HFFc6 (cell line): ENCODE measurements around the gene MLEC. TPM values are rescaled to one million over a fixed set of nuclear protein-coding genes. Genes with fewer than 3 reads are reported as not detected.
"Not testable (repeated sequence)": the region's sequence is repeated elsewhere in the genome, so short reads cannot be mapped to it uniquely, and the experiment has no call there.

Experiments
- DNase-seq: peaks from one replicate; pipeline ENCODE4 v3.0.0-alpha.2; 2018
- H3K27ac Mint-ChIP-seq: 2 replicates; pipeline ENCODE4 v1.8.0; 2020; ENCODE audit warnings: mild to moderate bottlenecking, mixed read lengths
- H3K27me3 Mint-ChIP-seq: 2 replicates; pipeline ENCODE4 v1.8.0; 2021; ENCODE audit warnings: mild to moderate bottlenecking, moderate library complexity, mixed read lengths; ENCODE audit not compliant: insufficient read depth
- H3K36me3 Mint-ChIP-seq: 2 replicates; pipeline ENCODE4 v1.8.0; 2021; ENCODE audit warnings: low read depth, mixed read lengths
- H3K4me1 Mint-ChIP-seq: 2 replicates; pipeline ENCODE4 v1.8.0; 2020; ENCODE audit warnings: low read depth, mixed read lengths
- H3K4me3 Mint-ChIP-seq: 2 replicates; pipeline ENCODE4 v1.8.0; 2020; ENCODE audit warnings: mild to moderate bottlenecking, moderate library complexity, mixed read lengths
- H3K9me3 Mint-ChIP-seq: 2 replicates; pipeline ENCODE4 v1.8.0; 2020; ENCODE audit warnings: mild to moderate bottlenecking, mixed read lengths
- CTCF ChIP-seq: fragments of 200-600 bp; sonication (generic); IDR thresholded peaks from 2 replicates; pipeline ENCODE4 v1.5.0; 2021; ENCODE audit warnings: antibody characterized with exemption, mild to moderate bottlenecking
- total RNA-seq, 6 experiments: library from RNA; stranded (reverse); fragmentation: NEBNext Ultra II Directional; extraction: Animal tissue kit (Norgen Biotek cat#: 25700); gene quantifications; 2 replicates in 1 of 6; 3 replicates in 5 of 6; pipeline ENCODE4 v1.2.3, GENCODE V29; 2021

MLEC gene
- total RNA-seq, 6 experiments from 2014 or later: 195 to 241 (median 209) TPM

- no peak overlapping the region for H3K4me3 Mint-ChIP-seq
- H3K4me1 Mint-ChIP-seq: no peaks in the 10 kb centered on the region
- TF ChIP-seq CTCF: no peak
- no peaks in the 10 kb centered on the region for H3K36me3 Mint-ChIP-seq
- no peaks in the 10 kb centered on the region for H3K9me3 Mint-ChIP-seq
- no peak overlapping the region for H3K27ac Mint-ChIP-seq
- H3K27me3 Mint-ChIP-seq: peaks cover 22% of the 10 kb centered on the region
- DNase-seq: no peak
These were observed 23.2 kb upstream of the MLEC start for GRCh38 chr12:120663741-120664140.

DNA sequence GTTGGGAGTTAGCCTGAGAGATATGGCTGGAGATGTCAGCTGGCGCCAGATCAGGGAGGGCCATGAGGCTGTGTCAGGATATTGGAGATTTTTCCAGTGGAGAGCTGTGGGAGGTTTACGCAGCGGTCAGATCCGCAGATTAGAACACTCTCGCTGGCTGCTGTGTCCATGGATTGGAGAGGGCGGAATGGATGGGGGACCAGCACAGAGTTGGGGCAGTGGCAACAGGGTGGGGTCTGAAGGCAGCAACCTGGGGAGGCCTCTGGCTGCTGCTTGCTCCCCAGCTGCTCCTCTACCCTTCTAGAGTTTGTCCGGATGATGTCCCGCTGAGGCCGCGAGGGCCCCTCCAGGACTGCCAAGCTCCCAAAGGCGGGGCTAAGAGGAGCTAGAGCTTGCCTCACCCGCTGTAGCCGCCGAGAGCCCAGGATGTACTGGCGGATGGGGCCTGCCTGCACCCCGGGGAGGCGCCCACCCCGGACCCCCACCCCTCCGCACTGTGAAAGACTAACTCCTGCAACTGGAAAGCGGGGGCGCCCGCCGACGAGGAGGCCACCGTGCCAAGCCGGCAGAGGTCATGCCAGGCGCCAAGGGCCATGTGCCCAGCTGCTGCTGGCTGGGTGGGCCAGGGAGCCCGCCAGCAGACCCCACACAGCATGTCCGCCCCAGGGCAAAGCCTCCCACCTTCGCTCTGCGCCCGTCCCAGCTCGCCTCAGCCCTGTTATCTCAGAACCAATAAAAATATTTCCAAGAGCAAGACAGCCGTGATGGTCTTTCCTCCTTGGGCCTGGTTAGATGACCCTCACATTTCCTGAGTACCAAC is 20.2 kb upstream of the MLEC start:
- Mint-ChIP-seq H3K9me3 (no peaks in the 10 kb centered on the region), H3K4me1 (no peaks in the 10 kb centered on the region), H3K4me3 (no peak overlapping the region), H3K27ac (no peak overlapping the region), H3K36me3 (no peaks in the 10 kb centered on the region), H3K27me3 (peaks cover 25% of the 10 kb centered on the region)
- TF ChIP-seq CTCF: no peak
- no peak for DNase-seq

- no peak for DNase-seq
- peaks cover 29% of the 10 kb centered on the region for H3K27me3 Mint-ChIP-seq
- H3K27ac Mint-ChIP-seq: no peak overlapping the region
- no peaks in the 10 kb centered on the region for H3K36me3 Mint-ChIP-seq
- no peaks in the 10 kb centered on the region for H3K9me3 Mint-ChIP-seq
- no peaks in the 10 kb centered on the region for H3K4me1 Mint-ChIP-seq
- TF ChIP-seq CTCF: no peak
- H3K4me3 Mint-ChIP-seq: no peak overlapping the region
These were observed 18.7 kb upstream of the MLEC start for GRCh38 chr12:120668091-120668867.

GRCh38 chr12:120668868-120669840 is 17.8 kb upstream of the MLEC start:
- H3K9me3 Mint-ChIP-seq: no peaks in the 10 kb centered on the region
- H3K36me3 Mint-ChIP-seq: no peaks in the 10 kb centered on the region
- no peak overlapping the region for H3K27ac Mint-ChIP-seq
- TF ChIP-seq CTCF: no peak
- no peaks in the 10 kb centered on the region for H3K4me1 Mint-ChIP-seq
- peaks cover 27% of the 10 kb centered on the region for H3K27me3 Mint-ChIP-seq
- DNase-seq: peak; percentile 8
- no peak overlapping the region for H3K4me3 Mint-ChIP-seq

DNA sequence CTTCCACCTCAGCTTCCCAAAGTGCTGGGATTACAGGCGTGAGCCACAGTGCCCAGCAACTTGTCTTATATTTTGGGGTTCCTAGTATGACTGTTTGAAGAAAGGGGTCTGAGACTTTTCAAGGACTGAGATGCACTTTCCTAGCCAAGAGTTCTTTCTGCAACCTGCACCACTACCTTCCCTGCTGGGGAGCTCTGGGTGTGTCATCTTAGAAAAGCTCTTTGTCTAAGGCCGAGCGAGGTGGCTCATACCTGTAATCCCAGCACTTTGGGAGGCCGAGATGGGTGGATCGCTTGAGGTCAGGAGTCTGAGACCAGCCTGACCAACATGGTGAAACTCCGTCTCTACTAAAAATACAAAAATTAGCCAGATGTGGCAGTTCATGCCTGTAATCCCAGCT is 16.7 kb upstream of the MLEC start:
- H3K9me3 Mint-ChIP-seq, H3K27ac Mint-ChIP-seq, H3K4me1 Mint-ChIP-seq, DNase-seq, H3K36me3 Mint-ChIP-seq, H3K4me3 Mint-ChIP-seq: not testable (repeated sequence)
- H3K27me3 Mint-ChIP-seq: peaks cover 31% of the 10 kb centered on the region
